ENCODE measurements around the gene GRPEL2. TPM values are rescaled to one million over a fixed set of nuclear protein-coding genes. Genes with fewer than 3 reads are reported as not detected.

Gene GRPEL2
- total and polyA plus RNA-seq, 2 of the 8 experiments (the other 6 are each of a cell fraction or from before 2014, with no cell fraction given): 11.2 to 52.2 TPM

GRCh38 chr5:149337736-149338135 lies 7.6 kb upstream of the GRPEL2 start (continued):
- TF ChIP-seq CHD7 (IDR thresholded peaks at IDR 0.05; ENCODE audit: insufficient replicate concordance, low read length) (no peak), SP4 (IDR thresholded peaks at IDR 0.05; ENCODE audit: low read length) (no peak), TEAD4 (IDR thresholded peaks at IDR 0.05; ENCODE audit: low read depth, low read length) (no peak), YY1 (IDR thresholded peaks at IDR 0.05; ENCODE audit: low read depth, low read length) (no peak), EZH2 (IDR thresholded peaks at IDR 0.05; ENCODE audit: low read depth, low read length, severe bottlenecking) (no peak), EP300 (IDR thresholded peaks at IDR 0.05; ENCODE audit: borderline replicate concordance in 1 of 2, low read depth in 2 of 2, low read length in 2 of 2) (no peak), POU5F1 (IDR thresholded peaks at IDR 0.05; ENCODE audit: low read depth, low read length) (no peak), RNF2 (IDR thresholded peaks at IDR 0.05; ENCODE audit: borderline replicate concordance, low read depth, low read length, missing control alignments, poor library complexity, severe bottlenecking) (no peak), JUN (IDR thresholded peaks at IDR 0.05; ENCODE audit: low read depth, low read length) (no peak), RXRA (IDR thresholded peaks at IDR 0.05; ENCODE audit: insufficient read depth, low read depth, low read length) (no peak), KDM5A (IDR thresholded peaks at IDR 0.05; ENCODE audit: low read length) (no peak)

Data from H1 (cell line).